ENCODE results near the gene TRAPPC8. TPM values are rescaled to one million over a fixed set of nuclear protein-coding genes. Genes with fewer than 3 reads are reported as not detected.
A peak's percentile ranks its signal among the peaks of the same experiment; 100 is the strongest.

TRAPPC8 gene
- total RNA-seq, 1 donor from 2014 or later: 37.9 TPM

GRCh38 chr18:31980863-31981262 lies 37.9 kb upstream of the TRAPPC8 start:
- H3K36me3 ChIP-seq (ENCODE audit: control insufficient read depth, insufficient read depth, low read length): no peaks in the 10 kb centered on the region
- DNase-seq (ENCODE audit: low read depth) (no peak), FAIRE-seq (no peak)
- TF ChIP-seq CTCF (IDR thresholded peaks at IDR 0.05; ENCODE audit: insufficient read depth, low read length, severe bottlenecking): no peak
- H3K27me3 ChIP-seq (ENCODE audit: control insufficient read depth, insufficient read depth, low read length): no peaks in the 10 kb centered on the region
- no peak overlapping the region for H3K4me3 ChIP-seq (ENCODE audit: low read depth, low read length)

GRCh38 chr18:31979714-31980113 lies 36.8 kb upstream of the TRAPPC8 start:
- no peak for TF ChIP-seq CTCF (IDR thresholded peaks at IDR 0.05; ENCODE audit: insufficient read depth, low read length, severe bottlenecking)
- H3K36me3 ChIP-seq (ENCODE audit: control insufficient read depth, insufficient read depth, low read length): no peaks in the 10 kb centered on the region
- DNase-seq (ENCODE audit: low read depth) (no peak), FAIRE-seq (no peak)
- H3K27me3 ChIP-seq (ENCODE audit: control insufficient read depth, insufficient read depth, low read length): no peaks in the 10 kb centered on the region
- H3K4me3 ChIP-seq (ENCODE audit: low read depth, low read length): no peak overlapping the region

- H3K27me3 ChIP-seq (ENCODE audit: control insufficient read depth, insufficient read depth, low read length): no peaks in the 10 kb centered on the region
- H3K4me3 ChIP-seq (ENCODE audit: low read depth, low read length): no peak overlapping the region
- H3K36me3 ChIP-seq (ENCODE audit: control insufficient read depth, insufficient read depth, low read length): no peaks in the 10 kb centered on the region
- no peak for TF ChIP-seq CTCF (IDR thresholded peaks at IDR 0.05; ENCODE audit: insufficient read depth, low read length, severe bottlenecking)
- FAIRE-seq: peak; percentile 36
- no peak for DNase-seq (ENCODE audit: low read depth)
Measured at GRCh38 chr18:31978616-31979015, 35.7 kb upstream of the TRAPPC8 start.

- no peak for FAIRE-seq
- no peaks in the 10 kb centered on the region for H3K27me3 ChIP-seq (ENCODE audit: control insufficient read depth, insufficient read depth, low read length)
- DNase-seq (ENCODE audit: low read depth): peak; percentile 29
- peak; percentile 50 for TF ChIP-seq CTCF (IDR thresholded peaks at IDR 0.05; ENCODE audit: insufficient read depth, low read length, severe bottlenecking)
- H3K36me3 ChIP-seq (ENCODE audit: control insufficient read depth, insufficient read depth, low read length): no peaks in the 10 kb centered on the region
- H3K4me3 ChIP-seq (ENCODE audit: low read depth, low read length): no peak overlapping the region
Measured at GRCh38 chr18:31977270-31977872, 34.4 kb upstream of the TRAPPC8 start.

GRCh38 chr18:31976242-31976641 lies 33.3 kb upstream of the TRAPPC8 start:
- no peak for TF ChIP-seq CTCF (IDR thresholded peaks at IDR 0.05; ENCODE audit: insufficient read depth, low read length, severe bottlenecking)
- Histone ChIP-seq H3K27me3 (ENCODE audit: control insufficient read depth, insufficient read depth, low read length) (no peaks in the 10 kb centered on the region), H3K36me3 (ENCODE audit: control insufficient read depth, insufficient read depth, low read length) (no peaks in the 10 kb centered on the region), H3K4me3 (ENCODE audit: low read depth, low read length) (no peak overlapping the region)
- DNase-seq (ENCODE audit: low read depth) (no peak), FAIRE-seq (peak; percentile 7)

- Histone ChIP-seq H3K27me3 (ENCODE audit: control insufficient read depth, insufficient read depth, low read length) (no peaks in the 10 kb centered on the region), H3K36me3 (ENCODE audit: control insufficient read depth, insufficient read depth, low read length) (no peaks in the 10 kb centered on the region), H3K4me3 (ENCODE audit: low read depth, low read length) (no peak overlapping the region)
- no peak for TF ChIP-seq CTCF (IDR thresholded peaks at IDR 0.05; ENCODE audit: insufficient read depth, low read length, severe bottlenecking)
- FAIRE-seq (peak; percentile 60), DNase-seq (ENCODE audit: low read depth) (no peak)
Measured at GRCh38 chr18:31973929-31974546, 31.1 kb upstream of the TRAPPC8 start.
